ENCODE results near the gene TWF2. TPM values are rescaled to one million over a fixed set of nuclear protein-coding genes. Genes with fewer than 3 reads are reported as not detected.
A peak's percentile ranks its signal among the peaks of the same experiment; 100 is the strongest.

Gene TWF2
- total RNA-seq, 1 experiment from 2014 or later, result 44.8 TPM

GRCh38 chr3:52246728-52247408 lies 7.9 kb upstream of the TWF2 start:
- Histone ChIP-seq H3K9ac (ENCODE audit: extremely low read depth, insufficient read length, low read length) (no peak overlapping the region), H3K79me1 (ENCODE audit: insufficient read depth, low read depth, low read length, poor library complexity, severe bottlenecking) (no peaks in the 10 kb centered on the region), H2BK120ac (ENCODE audit: low read depth, low read length, poor library complexity, severe bottlenecking) (no peak overlapping the region), H2BK20ac (ENCODE audit: low read depth, low read length, poor library complexity, severe bottlenecking) (no peak overlapping the region), H4K8ac (replicated peaks; ENCODE audit: insufficient read length, low read depth, low read length) (no peak overlapping the region), H4K91ac (ENCODE audit: insufficient read length, low read depth, low read length) (no peak overlapping the region), H2BK12ac (ENCODE audit: insufficient read length, low read depth, low read length) (no peak overlapping the region), H3K23ac (ENCODE audit: insufficient read length, low read depth, low read length) (no peak overlapping the region), H2AFZ (ENCODE audit: low read length) (no peak overlapping the region), H3K14ac (ENCODE audit: insufficient read depth, low read length) (no peak overlapping the region), H3K4ac (ENCODE audit: low read depth, low read length) (no peak overlapping the region), H3K18ac (ENCODE audit: insufficient read length, low read depth, low read length) (no peak overlapping the region), H2AK5ac (ENCODE audit: insufficient read length, low read length) (no peak overlapping the region), H2BK5ac (ENCODE audit: insufficient read length, low read length) (no peak overlapping the region), H3K56ac (ENCODE audit: insufficient read length, low read depth, low read length) (no peak overlapping the region), H4K5ac (ENCODE audit: insufficient read length, low read depth, low read length) (no peak overlapping the region), H2BK15ac (ENCODE audit: low read depth, low read length) (no peak overlapping the region), H3K4me1 (ENCODE audit: insufficient read depth, low read length) (no peaks in the 10 kb centered on the region), H3K4me2 (ENCODE audit: insufficient read depth, insufficient read length, low read length) (peak overlapping the region; percentile 59), H4K20me1 (ENCODE audit: control insufficient read depth, insufficient read depth, insufficient read length) (no peaks in the 10 kb centered on the region), H3T11ph (ENCODE audit: low read length) (no peak overlapping the region), H3K27ac (ENCODE audit: insufficient read length, low read depth, low read length) (no peak overlapping the region), H3K27me3 (ENCODE audit: insufficient read depth, low read length) (peaks cover 14% of the 10 kb centered on the region; the same call in 1 of the 2 replicates), H3K9me3 (ENCODE audit: control insufficient read depth, low read depth, low read length) (no peaks in the 10 kb centered on the region), H3K23me2 (ENCODE audit: insufficient read length, low read depth, low read length, poor library complexity, severe bottlenecking) (peaks cover 3% of the 10 kb centered on the region), H3K79me2 (ENCODE audit: insufficient read depth, low read length) (no peaks in the 10 kb centered on the region)
- Mint-ChIP-seq H3K4me3 (peak overlapping the region; percentile 62 to 77), H3K36me3 (ENCODE audit: insufficient read depth in 1 of 3, low read depth in 3 of 3) (peaks cover under 1 to 35% (median 2%) of the 10 kb centered on the region in 3 experiments; a peak in 4 of 7 replicates), H3K9me3 (peaks cover 0 to 5% of the 10 kb centered on the region in 2 experiments; a peak in 2 of 5 replicates), H3K27ac (no peak overlapping the region), H3K4me1 (peaks cover 0 to 10% of the 10 kb centered on the region in 2 experiments; a peak in 3 of 4 replicates), H3K27me3 (ENCODE audit: low read depth) (peaks cover 46% of the 10 kb centered on the region)
- no peak for TF ChIP-seq CTCF (conservative IDR thresholded peaks at IDR 0.05)
- peak; percentile 28 for DNase-seq
- no CpG with 5 or more reads among the region's 14 CpGs for WGBS (ENCODE audit: extremely low coverage, insufficient read length, low lambda C conversion rate)
